Activated CD8-positive, alpha-beta memory T cell treated with anti-CD3 and anti-CD28 coated beads, Interleukin-2, amount 50 U/mL, for 24 hours (primary cell): ENCODE data around the gene SNX10.

Source experiments
- DNase-seq: peaks from one replicate; pipeline ENCODE4 v3.0.0-alpha.2; 2020; ENCODE audit errors: extremely low read depth

SNX10 gene

GRCh38 chr7:26369593-26369992 lies 77.9 kb downstream of the SNX10 start:
- DNase-seq: no peak

- DNase-seq: no peak
These were observed 78.3 kb downstream of the SNX10 start for GRCh38 chr7:26370011-26370410.

GRCh38 chr7:26372249-26372648 lies 80.6 kb downstream of the SNX10 start:
- no peak for DNase-seq

- no peak for DNase-seq
These were observed 81.0 kb downstream of the SNX10 start for GRCh38 chr7:26372704-26373103.

GRCh38 chr7:26374647-26375373 lies 83.1 kb downstream of the SNX10 start:
- no peak for DNase-seq

- DNase-seq: no peak
These were observed 84.1 kb downstream of the SNX10 start for GRCh38 chr7:26375726-26376174.

GRCh38 chr7:26376175-26376917 lies 84.7 kb downstream of the SNX10 start:
- DNase-seq: no peak

- no peak for DNase-seq
These were observed 86.4 kb downstream of the SNX10 start for GRCh38 chr7:26378016-26378415.

GRCh38 chr7:26379711-26380110 lies 88.0 kb downstream of the SNX10 start:
- no peak for DNase-seq

GRCh38 chr7:26381476-26382353 lies 90.1 kb downstream of the SNX10 start:
- DNase-seq: no peak

GRCh38 chr7:26385240-26385639 lies 93.6 kb downstream of the SNX10 start:
- no peak for DNase-seq

- no peak for DNase-seq
These were observed 96.1 kb downstream of the SNX10 start for GRCh38 chr7:26387731-26388130.

- DNase-seq: no peak
These were observed 96.6 kb downstream of the SNX10 start for GRCh38 chr7:26388256-26388655.

GRCh38 chr7:26390016-26390415 lies 98.4 kb downstream of the SNX10 start:
- DNase-seq: no peak

- no peak for DNase-seq
These were observed 102.2 kb downstream of the SNX10 start for GRCh38 chr7:26393818-26394217.

GRCh38 chr7:26397332-26397731 lies 105.7 kb downstream of the SNX10 start:
- DNase-seq: no peak

- DNase-seq: no peak
These were observed 106.2 kb downstream of the SNX10 start for GRCh38 chr7:26397796-26398426.

- DNase-seq: no peak
These were observed 106.7 kb downstream of the SNX10 start for GRCh38 chr7:26398427-26398755.

- DNase-seq: no peak
These were observed 107.3 kb downstream of the SNX10 start for GRCh38 chr7:26398756-26399509.

- no peak for DNase-seq
These were observed 108.1 kb downstream of the SNX10 start for GRCh38 chr7:26399736-26400135.

GRCh38 chr7:26403640-26404039 lies 112.0 kb downstream of the SNX10 start:
- no peak for DNase-seq
